C4-2B (cell line): ENCODE measurements around the gene ERI3.

Experiments
- CTCF ChIP-seq: fragments of 450-650 bp; conservative IDR thresholded peaks from 2 replicates; pipeline ENCODE4 v1.5.1; 2017; ENCODE audit warnings: mild to moderate bottlenecking
- ZFX ChIP-seq: fragments of 450-650 bp; IDR thresholded peaks from 2 replicates; pipeline ENCODE4 v1.6.1; 2017

- TF ChIP-seq CTCF (no peak), ZFX (no peak)
Measured at GRCh38 chr1:44359234-44359935, 4.3 kb upstream of the ERI3 start.
